ENCODE data around the gene SLC25A22. TPM values are rescaled to one million over a fixed set of nuclear protein-coding genes. Genes with fewer than 3 reads are reported as not detected.

The SLC25A22 gene
- total RNA-seq, 1 donor from 2014 or later, result 10.3 TPM

DNA sequence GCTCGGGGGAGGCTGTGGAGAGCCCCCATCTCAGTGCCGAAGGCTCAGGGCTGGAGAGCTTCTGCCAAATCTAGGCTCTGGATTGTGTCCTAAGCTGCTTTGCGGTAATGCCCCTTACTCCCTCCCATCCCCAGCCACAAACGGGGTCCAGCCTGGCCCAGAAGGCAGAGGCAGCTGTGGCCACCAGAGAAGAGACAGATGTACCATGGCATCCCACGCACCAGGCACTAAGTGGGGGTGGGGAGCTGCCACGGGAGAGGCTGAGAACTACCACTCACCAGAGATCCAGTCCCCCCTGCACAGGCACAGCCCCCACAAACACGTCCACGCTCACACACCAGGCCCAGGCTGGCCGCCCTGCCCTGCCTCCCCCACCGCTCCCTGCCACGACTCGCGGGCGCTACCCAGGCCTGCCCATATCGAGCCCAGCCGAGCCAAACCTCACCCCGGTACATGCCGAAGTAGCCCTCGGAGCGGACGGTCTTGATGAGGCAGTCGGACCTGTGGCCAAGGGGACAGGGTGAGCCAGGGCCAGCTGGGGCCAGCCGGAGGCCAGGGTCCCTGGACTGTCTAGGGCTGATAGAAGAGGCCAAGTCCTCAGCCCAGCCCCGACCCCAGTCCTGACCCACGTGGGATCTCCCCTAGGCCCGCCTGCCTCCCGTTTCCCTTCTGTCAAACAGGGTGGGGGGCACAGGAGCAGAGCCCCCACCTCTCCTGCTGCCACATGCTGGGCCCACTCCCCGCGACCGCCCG, 3.9 kb downstream of the SLC25A22 start:
- peaks cover 50% of the 10 kb centered on the region for H3K4me1 ChIP-seq
- no peak overlapping the region for H3K27ac ChIP-seq
- no peaks in the 10 kb centered on the region for H3K27me3 ChIP-seq
- DNase-seq (ENCODE audit: extremely low spot score in 2 of 2), result no peak
- intact Hi-C loops (cut with DNase I), result no loop called here
- H3K9me3 ChIP-seq, result no peaks in the 10 kb centered on the region
- H3K36me3 ChIP-seq, result no peaks in the 10 kb centered on the region
- H3K4me3 ChIP-seq, result no peak overlapping the region
- TF ChIP-seq POLR2AphosphoS5 (IDR thresholded peaks at IDR 0.05; ENCODE audit: insufficient read depth in 1 of 2, low read depth in 1 of 2) (no peak), POLR2A (IDR thresholded peaks at IDR 0.05) (no peak)
- TF ChIP-seq, protein P1, sequence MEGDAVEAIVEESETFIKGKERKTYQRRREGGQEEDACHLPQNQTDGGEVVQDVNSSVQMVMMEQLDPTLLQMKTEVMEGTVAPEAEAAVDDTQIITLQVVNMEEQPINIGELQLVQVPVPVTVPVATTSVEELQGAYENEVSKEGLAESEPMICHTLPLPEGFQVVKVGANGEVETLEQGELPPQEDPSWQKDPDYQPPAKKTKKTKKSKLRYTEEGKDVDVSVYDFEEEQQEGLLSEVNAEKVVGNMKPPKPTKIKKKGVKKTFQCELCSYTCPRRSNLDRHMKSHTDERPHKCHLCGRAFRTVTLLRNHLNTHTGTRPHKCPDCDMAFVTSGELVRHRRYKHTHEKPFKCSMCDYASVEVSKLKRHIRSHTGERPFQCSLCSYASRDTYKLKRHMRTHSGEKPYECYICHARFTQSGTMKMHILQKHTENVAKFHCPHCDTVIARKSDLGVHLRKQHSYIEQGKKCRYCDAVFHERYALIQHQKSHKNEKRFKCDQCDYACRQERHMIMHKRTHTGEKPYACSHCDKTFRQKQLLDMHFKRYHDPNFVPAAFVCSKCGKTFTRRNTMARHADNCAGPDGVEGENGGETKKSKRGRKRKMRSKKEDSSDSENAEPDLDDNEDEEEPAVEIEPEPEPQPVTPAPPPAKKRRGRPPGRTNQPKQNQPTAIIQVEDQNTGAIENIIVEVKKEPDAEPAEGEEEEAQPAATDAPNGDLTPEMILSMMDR (IDR thresholded peaks at IDR 0.05), result no peak

DNA sequence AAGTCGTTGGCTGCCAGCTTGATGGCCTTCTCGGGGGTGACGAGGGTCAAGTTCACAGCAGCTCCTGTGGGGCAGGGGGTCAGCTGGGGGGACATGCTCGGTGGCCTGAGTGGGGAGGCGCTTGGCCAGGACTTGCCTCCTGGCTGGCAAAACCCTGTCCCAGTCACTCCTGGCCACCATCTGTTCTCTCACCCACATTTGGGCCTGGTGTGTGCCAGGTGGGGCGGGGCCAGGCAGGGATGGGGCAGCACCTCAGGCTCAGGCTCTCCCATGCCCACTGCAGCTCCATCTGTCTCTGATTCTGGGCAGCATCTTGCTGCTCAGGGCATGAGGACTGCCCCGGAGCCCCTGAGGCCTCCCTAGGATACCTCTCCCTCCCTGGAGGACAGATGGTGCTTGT, 4.5 kb downstream of the SLC25A22 start:
- no peaks in the 10 kb centered on the region for H3K36me3 ChIP-seq
- TF ChIP-seq POLR2A (IDR thresholded peaks at IDR 0.05), result no peak
- TF ChIP-seq POLR2AphosphoS5 (IDR thresholded peaks at IDR 0.05; ENCODE audit: insufficient read depth in 1 of 2, low read depth in 1 of 2), result no peak
- TF ChIP-seq, protein P1 (IDR thresholded peaks at IDR 0.05), result no peak
- no peak overlapping the region for H3K27ac ChIP-seq
- H3K4me3 ChIP-seq, result no peak overlapping the region
- no peaks in the 10 kb centered on the region for H3K27me3 ChIP-seq
- H3K4me1 ChIP-seq, result peaks cover 48% of the 10 kb centered on the region
- DNase-seq (ENCODE audit: extremely low spot score in 2 of 2), result no peak
- no peaks in the 10 kb centered on the region for H3K9me3 ChIP-seq
- intact Hi-C loops (cut with DNase I), result no loop called here

GRCh38 chr11:792873-793272, 5.2 kb downstream of the SLC25A22 start:
- Histone ChIP-seq H3K36me3 (no peaks in the 10 kb centered on the region), H3K9me3 (no peaks in the 10 kb centered on the region), H3K4me1 (peaks cover 44% of the 10 kb centered on the region), H3K4me3 (no peak overlapping the region), H3K27me3 (no peaks in the 10 kb centered on the region), H3K27ac (no peak overlapping the region)
- DNase-seq (ENCODE audit: extremely low spot score in 2 of 2), result no peak
- intact Hi-C loops (cut with DNase I), result no loop called here
- TF ChIP-seq POLR2A (IDR thresholded peaks at IDR 0.05) (no peak), POLR2AphosphoS5 (IDR thresholded peaks at IDR 0.05; ENCODE audit: insufficient read depth in 1 of 2, low read depth in 1 of 2) (no peak)
- TF ChIP-seq, protein P1 (IDR thresholded peaks at IDR 0.05), result no peak

GRCh38 chr11:792535-792821, 5.6 kb downstream of the SLC25A22 start:
- TF ChIP-seq, protein P1 (IDR thresholded peaks at IDR 0.05), result no peak
- TF ChIP-seq POLR2A (IDR thresholded peaks at IDR 0.05), result no peak
- no peak for TF ChIP-seq POLR2AphosphoS5 (IDR thresholded peaks at IDR 0.05; ENCODE audit: insufficient read depth in 1 of 2, low read depth in 1 of 2)
- H3K9me3 ChIP-seq, result no peaks in the 10 kb centered on the region
- H3K27me3 ChIP-seq, result no peaks in the 10 kb centered on the region
- H3K36me3 ChIP-seq, result no peaks in the 10 kb centered on the region
- H3K4me3 ChIP-seq, result no peak overlapping the region
- intact Hi-C loops (cut with DNase I), result no loop called here
- DNase-seq (ENCODE audit: extremely low spot score in 2 of 2), result no peak
- H3K4me1 ChIP-seq, result peaks cover 44% of the 10 kb centered on the region
- no peak overlapping the region for H3K27ac ChIP-seq

DNA sequence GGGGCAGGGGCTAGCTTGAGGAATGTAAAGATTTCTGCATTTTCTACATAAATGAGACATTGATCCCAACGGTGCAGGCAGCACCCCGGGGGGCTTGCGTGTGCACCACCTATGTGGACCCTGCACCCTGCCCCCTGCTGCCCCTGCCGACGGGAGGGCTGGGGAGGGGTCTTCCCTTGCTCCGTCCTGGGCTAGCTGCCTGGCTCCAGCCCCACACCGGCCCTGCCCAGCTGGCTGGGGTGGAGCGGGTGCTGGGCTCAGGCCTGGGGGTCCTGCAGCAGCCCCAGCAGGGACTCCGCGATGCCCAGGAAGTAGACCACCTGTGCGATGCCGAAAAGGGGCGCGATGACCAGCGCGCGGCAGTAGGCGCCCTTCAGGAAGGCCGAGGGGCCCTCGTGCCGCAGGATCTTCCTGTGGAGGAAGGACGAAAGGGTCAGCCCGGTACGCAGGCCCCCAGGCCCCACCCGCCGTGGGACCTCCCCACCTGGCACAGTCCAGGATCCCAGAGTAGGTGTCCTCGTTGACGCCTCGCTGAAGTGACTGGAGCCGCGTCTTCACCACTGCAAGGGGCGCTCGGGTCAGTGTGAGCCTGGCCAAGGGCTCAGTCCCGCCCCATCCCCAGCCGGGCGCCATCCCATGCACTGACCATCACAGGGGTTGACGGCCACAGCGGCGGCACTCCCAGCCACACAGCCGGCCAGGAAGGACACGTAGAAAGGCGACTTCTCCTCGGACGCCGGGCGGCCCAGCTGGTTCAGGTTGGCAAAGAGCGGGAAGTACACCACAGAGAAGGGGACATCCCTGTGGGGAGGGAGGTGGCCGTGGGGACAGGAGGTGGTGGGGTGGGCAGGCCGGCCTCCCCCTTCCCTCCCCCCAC, 6.2 kb downstream of the SLC25A22 start:
- no peak overlapping the region for H3K4me3 ChIP-seq
- no peaks in the 10 kb centered on the region for H3K9me3 ChIP-seq
- DNase-seq (ENCODE audit: extremely low spot score in 2 of 2), result no peak
- intact Hi-C loops (cut with DNase I), result no loop called here
- no peak overlapping the region for H3K27ac ChIP-seq
- no peaks in the 10 kb centered on the region for H3K36me3 ChIP-seq
- H3K27me3 ChIP-seq, result no peaks in the 10 kb centered on the region
- TF ChIP-seq, protein P1 (IDR thresholded peaks at IDR 0.05), result no peak
- no peak for TF ChIP-seq POLR2AphosphoS5 (IDR thresholded peaks at IDR 0.05; ENCODE audit: insufficient read depth in 1 of 2, low read depth in 1 of 2)
- H3K4me1 ChIP-seq, result peaks cover 40% of the 10 kb centered on the region
